Sigmoid colon (tissue), 4 donors: ENCODE data around the gene FFAR1.

Experiments
- CTCF ChIP-seq, 4 experiments: fragments of 450-650 bp in 3 of 4; fragments of 200-600 bp in 1 of 4; IDR thresholded peaks; one replicate each; pipeline ENCODE4 v1.5.1; 2016 to 2019; ENCODE audit warnings: antibody characterized with exemption in 4 of 4, mild to moderate bottlenecking in 3 of 4, moderate library complexity in 2 of 4
- EP300 ChIP-seq, 4 donors: sonication (generic); formaldehyde crosslinking; IDR thresholded peaks; one replicate each; pipeline ENCODE4 v1.6.1; 2017; ENCODE audit warnings: antibody characterized with exemption in 4 of 4
- POLR2AphosphoS5 ChIP-seq, 4 donors: sonication (generic); formaldehyde crosslinking; IDR thresholded peaks; one replicate each; pipeline ENCODE4 v1.6.1; 2017; ENCODE audit warnings: antibody characterized with exemption in 4 of 4

DNA sequence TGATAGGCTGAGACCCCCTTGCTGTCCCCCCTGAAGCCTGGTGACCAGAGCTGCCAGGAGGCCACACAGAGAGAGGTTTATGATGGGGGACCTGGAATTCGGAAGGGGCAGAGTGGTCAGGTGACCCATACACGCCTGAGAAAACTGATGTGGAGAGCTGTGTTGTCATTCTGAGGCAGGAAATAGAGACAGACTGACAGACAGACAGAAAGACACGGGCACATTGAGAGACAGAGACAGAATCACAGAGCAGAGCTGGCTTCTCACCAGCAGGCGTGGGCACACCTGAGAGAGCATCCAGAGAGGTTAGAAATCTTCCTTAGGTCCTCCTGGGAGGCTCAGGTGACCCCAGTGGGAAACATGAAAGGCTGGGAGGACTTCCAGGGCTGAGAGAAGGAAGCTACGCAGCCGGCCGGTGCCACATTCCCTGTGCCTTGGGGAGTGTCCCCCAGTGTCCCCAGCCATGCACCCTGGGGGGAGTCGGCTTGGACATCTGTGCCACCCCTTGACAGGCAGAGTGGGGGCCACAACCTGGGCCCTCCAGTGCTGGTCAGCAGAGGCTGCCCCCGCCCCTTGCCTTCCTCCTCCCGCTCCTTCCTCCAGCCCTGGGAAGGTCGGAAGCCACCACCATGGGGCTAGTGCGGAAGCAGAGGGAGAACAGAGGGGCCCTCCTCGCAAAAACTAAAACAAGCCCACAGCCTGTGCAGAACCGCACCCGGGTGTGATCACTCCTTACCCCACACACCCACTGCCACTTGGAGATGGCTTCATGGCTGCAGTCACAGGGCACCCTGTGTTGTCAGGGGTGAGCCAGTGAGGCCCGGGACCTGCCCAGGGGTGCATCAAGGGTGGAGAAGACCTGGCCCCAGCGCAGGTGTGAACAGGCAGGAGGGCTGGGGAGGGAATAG, 2.2 kb downstream of the FFAR1 start:
- TF ChIP-seq CTCF (IDR thresholded peaks at IDR 0.05) (no peak), EP300 (IDR thresholded peaks at IDR 0.05) (no peak), POLR2AphosphoS5 (IDR thresholded peaks at IDR 0.05) (no peak)
